Tibial nerve (tissue), 4 donors: ENCODE results near the gene AFAP1L2. TPM values are rescaled to one million over a fixed set of nuclear protein-coding genes. Genes with fewer than 3 reads are reported as not detected.

ENCODE experiments used
- DNase-seq, 2 donors: peaks; one replicate each; pipeline ENCODE4 v3.0.0-alpha.2; 2019; ENCODE audit warnings: low spot score in 2 of 2
- H3K27ac ChIP-seq, 4 donors: fragments of 200-600 bp; sonication (generic) in 3 of 4; one replicate each; pipeline ENCODE4 v1.5.1; 2017 to 2019; ENCODE audit warnings: mild to moderate bottlenecking in 1 of 4
- H3K27me3 ChIP-seq, 2 donors: fragments of 200-600 bp; sonication (generic) in 1 of 2; one replicate each; pipeline versions ENCODE4 v1.5.1 to v1.6.0; 2017 to 2019
- H3K36me3 ChIP-seq, 3 donors: fragments of 200-600 bp; sonication (generic); one replicate each; pipeline ENCODE4 v1.5.1; 2018 to 2019
- H3K4me1 ChIP-seq, 4 donors: fragments of 200-600 bp; sonication (generic) in 3 of 4; one replicate each; pipeline ENCODE4 v1.5.1; 2017 to 2019
- H3K4me3 ChIP-seq, 4 donors: fragments of 200-600 bp; sonication (generic) in 3 of 4; one replicate each; pipeline ENCODE4 v1.5.1; 2017 to 2019; ENCODE audit warnings: mild to moderate bottlenecking in 1 of 4, moderate library complexity in 1 of 4
- H3K9me3 ChIP-seq, 4 donors: fragments of 200-600 bp; sonication (generic) in 3 of 4; one replicate each; pipeline ENCODE4 v1.5.1; 2017 to 2019
- CTCF ChIP-seq, 5 experiments: fragments of 200-600 bp in 3 of 5; fragments of 450-650 bp in 2 of 5; sonication (generic) in 3 of 5; IDR thresholded peaks; one replicate each; pipeline ENCODE4 v1.5.1; 2016 to 2019; ENCODE audit warnings: antibody characterized with exemption in 5 of 5, mild to moderate bottlenecking in 3 of 5, moderate library complexity in 2 of 5
- EP300 ChIP-seq, 2 donors: sonication (generic); formaldehyde crosslinking; IDR thresholded peaks; one replicate each; pipeline ENCODE4 v1.6.1; 2017; ENCODE audit warnings: antibody characterized with exemption in 2 of 2, mild to moderate bottlenecking in 1 of 2
- POLR2A ChIP-seq, 2 donors: fragments of 450-650 bp; IDR thresholded peaks; one replicate each; pipeline ENCODE4 v1.6.1; 2017; ENCODE audit warnings: antibody characterized with exemption in 2 of 2, mild to moderate bottlenecking in 2 of 2, moderate library complexity in 2 of 2
- WGBS, 2 donors: methylation state at CpG; one replicate each; pipeline ENCODE4 v1.1.5; 2018; 5-methylcytosine and 5-hydroxymethylcytosine counted together
- total RNA-seq, 4 donors: library from RNA; depleted of rRNA; stranded (reverse); fragments of >200 nt; gene quantifications; one replicate each; pipeline ENCODE4 v1.1.0, GENCODE V29; 2016

AFAP1L2 gene
- total RNA-seq, 4 donors from 2014 or later, result 96.3 to 176 (median 127) TPM

DNA sequence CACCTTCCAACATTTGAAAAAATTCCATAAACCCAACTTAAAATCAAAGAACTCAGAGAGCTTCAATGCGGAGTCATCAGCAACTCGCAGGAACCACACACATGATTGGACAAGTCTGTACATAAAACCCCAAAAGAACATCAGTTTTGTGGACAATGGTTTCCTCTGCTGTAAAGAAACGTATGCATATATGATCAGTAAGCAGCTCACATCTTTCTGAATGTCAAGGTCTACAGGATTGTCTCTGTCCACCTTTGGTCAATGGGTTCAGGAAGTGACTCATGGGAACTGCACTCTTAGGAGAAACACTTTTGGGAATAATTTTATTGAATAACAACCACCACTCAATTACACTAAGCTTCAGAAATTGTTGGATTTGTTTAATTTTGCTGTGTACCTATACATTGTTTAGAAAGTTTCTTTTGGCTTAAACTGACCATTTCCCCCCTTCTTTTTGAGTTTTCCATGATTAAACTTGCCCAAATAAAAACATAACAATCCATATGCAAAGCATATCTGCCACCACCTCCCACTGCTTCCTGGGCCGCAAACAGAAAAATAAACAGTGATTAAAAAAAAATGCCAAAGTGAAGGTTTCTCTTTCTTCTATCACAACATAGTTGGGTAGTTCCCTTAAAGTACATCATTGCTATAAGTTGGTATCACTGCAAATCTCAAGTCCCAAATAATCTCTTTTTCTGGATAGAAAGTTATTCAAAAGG lies 27.3 kb upstream of the AFAP1L2 start:
- no peak for TF ChIP-seq CTCF (IDR thresholded peaks at IDR 0.05)
- no peak for TF ChIP-seq POLR2A (IDR thresholded peaks at IDR 0.05)
- no peak for TF ChIP-seq EP300 (IDR thresholded peaks at IDR 0.05)
- Histone ChIP-seq H3K4me3 (no peak overlapping the region), H3K27me3 (no peaks in the 10 kb centered on the region), H3K27ac (no peak overlapping the region), H3K9me3 (no peaks in the 10 kb centered on the region), H3K4me1 (peaks cover 0 to 38% (median 9%) of the 10 kb centered on the region in 4 donors), H3K36me3 (peaks cover 0 to 21% (median 0%) of the 10 kb centered on the region in 3 donors)
- 82 to 85% methylated on average over 4 of the region's 4 CpGs for WGBS, 2 donors
- no peak for DNase-seq

- Histone ChIP-seq H3K9me3 (no peaks in the 10 kb centered on the region), H3K27ac (no peak overlapping the region), H3K27me3 (no peaks in the 10 kb centered on the region), H3K4me3 (no peak overlapping the region), H3K36me3 (peaks cover 0 to 13% (median 0%) of the 10 kb centered on the region in 3 donors), H3K4me1 (peaks cover 0 to 43% (median 11%) of the 10 kb centered on the region in 4 donors)
- DNase-seq, result no peak
- WGBS, 2 donors, result 91 to 92% methylated on average over 12 of the region's 12 CpGs
- TF ChIP-seq POLR2A (IDR thresholded peaks at IDR 0.05), result no peak
- no peak for TF ChIP-seq EP300 (IDR thresholded peaks at IDR 0.05)
- no peak for TF ChIP-seq CTCF (IDR thresholded peaks at IDR 0.05)
Observed at GRCh38 chr10:114430688-114431413, 26.5 kb upstream of the AFAP1L2 start.

DNA sequence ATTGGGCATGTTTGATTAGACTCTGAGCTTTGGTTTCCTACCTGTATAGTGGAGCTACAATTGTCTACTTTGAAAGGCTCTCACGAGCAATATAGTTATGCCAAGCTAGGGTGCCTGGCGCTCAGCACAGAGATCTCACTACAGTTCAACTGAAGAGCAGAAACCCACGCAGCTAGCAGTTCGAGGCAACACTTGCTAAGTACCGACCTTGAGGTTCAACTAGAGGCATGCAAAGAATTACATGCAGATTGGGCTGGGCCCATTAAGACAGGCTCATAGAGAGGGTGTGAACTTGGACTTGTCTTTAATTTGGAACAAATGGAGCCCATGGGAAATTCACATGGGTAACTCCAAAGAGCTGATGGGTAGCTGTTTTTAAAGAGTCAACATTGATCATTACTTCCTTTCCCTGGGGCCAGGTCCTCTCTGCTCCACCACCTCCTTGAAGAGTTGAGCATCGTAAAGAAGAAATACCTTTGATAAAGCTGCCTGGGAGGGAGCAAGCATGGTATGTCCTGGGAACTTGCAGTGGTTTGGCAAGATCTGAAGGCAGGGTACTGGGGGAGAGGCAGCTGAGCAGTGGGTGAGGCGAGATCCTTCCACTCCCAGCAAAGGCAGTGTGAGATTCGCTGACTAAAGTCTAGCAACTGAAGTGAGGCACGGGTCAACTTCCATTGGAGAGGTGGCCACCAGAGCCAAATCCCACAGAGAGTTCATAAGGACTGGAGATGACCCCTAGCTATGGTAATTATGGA lies 25.5 kb upstream of the AFAP1L2 start:
- H3K4me1 ChIP-seq, result peaks cover 0 to 39% (median 11%) of the 10 kb centered on the region in 4 donors
- H3K9me3 ChIP-seq, result no peaks in the 10 kb centered on the region
- peak overlapping the region in 1 of 4 donors; percentile 11 for H3K27ac ChIP-seq
- no peaks in the 10 kb centered on the region for H3K27me3 ChIP-seq
- WGBS, 2 donors, result 68 to 79% methylated on average over 9 of the region's 9 CpGs
- no peak overlapping the region for H3K4me3 ChIP-seq
- H3K36me3 ChIP-seq, result peaks cover 0 to 4% (median 0%) of the 10 kb centered on the region in 3 donors
- TF ChIP-seq POLR2A (IDR thresholded peaks at IDR 0.05) (no peak), CTCF (IDR thresholded peaks at IDR 0.05) (no peak), EP300 (IDR thresholded peaks at IDR 0.05) (no peak)
- DNase-seq, result no peak

DNA sequence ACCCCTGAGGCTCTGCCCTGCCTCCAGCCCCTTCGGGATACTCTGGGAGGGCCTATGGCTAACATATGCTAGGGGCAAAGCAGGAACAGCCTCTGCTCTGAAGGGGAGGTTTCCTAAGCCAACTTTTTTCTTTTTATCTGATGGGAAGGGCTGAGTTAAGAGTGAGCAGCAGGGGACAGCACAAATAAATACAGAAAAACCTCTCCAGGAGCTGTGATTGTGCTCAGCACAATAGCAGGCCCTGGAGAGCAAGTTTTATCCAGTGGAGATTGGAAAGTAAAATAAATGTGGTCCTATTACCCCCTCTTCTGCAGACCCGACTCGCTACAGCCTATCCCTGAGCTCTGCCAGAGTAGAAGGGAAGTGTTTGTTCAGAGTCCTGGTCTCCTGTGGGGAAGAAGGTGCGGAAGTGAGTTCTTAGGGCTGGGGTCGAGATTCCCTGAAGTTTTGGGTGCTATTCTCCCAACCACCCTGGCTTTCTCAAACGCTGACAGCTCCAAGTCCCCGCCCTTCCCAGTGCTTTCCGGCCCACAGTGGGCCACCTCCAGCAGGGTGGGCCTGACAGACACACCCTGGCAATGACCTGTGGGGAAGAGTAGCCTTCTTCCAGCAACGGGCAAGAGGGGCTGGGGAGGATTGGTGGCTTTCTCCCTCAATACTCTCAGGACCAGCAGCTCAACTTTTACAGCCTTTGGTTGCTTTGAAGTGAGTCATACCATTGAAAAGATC lies 23.0 kb upstream of the AFAP1L2 start:
- H3K27me3 ChIP-seq, result no peaks in the 10 kb centered on the region
- TF ChIP-seq CTCF (IDR thresholded peaks at IDR 0.05) (peak in 3 of 5 experiments; percentile 8 to 16 (median 11)), EP300 (IDR thresholded peaks at IDR 0.05) (peak in 1 of 2 donors; percentile 25), POLR2A (IDR thresholded peaks at IDR 0.05) (no peak)
- H3K9me3 ChIP-seq, result no peaks in the 10 kb centered on the region
- no peak overlapping the region for H3K4me3 ChIP-seq
- H3K4me1 ChIP-seq, result peaks cover 0 to 39% (median 11%) of the 10 kb centered on the region in 4 donors
- no peak for DNase-seq
- H3K36me3 ChIP-seq, result no peaks in the 10 kb centered on the region
- 42 to 46% methylated on average over 9 of the region's 9 CpGs for WGBS, 2 donors
- peak overlapping the region in 2 of 4 donors; percentile 53 to 76 for H3K27ac ChIP-seq
